ENCODE data around the gene ANKRD63. TPM values are rescaled to one million over a fixed set of nuclear protein-coding genes. Genes with fewer than 3 reads are reported as not detected.

Gene ANKRD63
- total and polyA plus RNA-seq, 10 of the 15 experiments (the other 5 are each of a cell fraction or from before 2014, with no cell fraction given), result not detected

- no peak overlapping the region for H3K27ac ChIP-seq (ENCODE audit: control insufficient read depth, insufficient read depth)
- 19% methylated on average over 10 of the region's 11 CpGs for WGBS (ENCODE audit: insufficient coverage, insufficient replicate concordance, low lambda C conversion rate, missing lambda C conversion rate)
- no peak overlapping the region for H3K9ac ChIP-seq (ENCODE audit: control insufficient read depth, insufficient read depth, low read length)
- no peaks in the 10 kb centered on the region for H3K79me2 ChIP-seq (ENCODE audit: control insufficient read depth, insufficient read depth, low read length)
- H3K4me1 ChIP-seq (ENCODE audit: control insufficient read depth, insufficient read depth, low read length), result no peaks in the 10 kb centered on the region
- H2AFZ ChIP-seq (ENCODE audit: control insufficient read depth, low read depth, low read length), result no peak overlapping the region
- no peak for FAIRE-seq
- H3K4me2 ChIP-seq (ENCODE audit: control insufficient read depth, insufficient read depth), result no peak overlapping the region
- SMC1A ChIA-PET (ENCODE audit: uncharacterized antibody, unreplicated experiment), result no interaction called here
- POLR2A ChIA-PET, result no interaction called here
- CTCF ChIA-PET, result interaction anchor here (0.7 to 2.1 kb wide), 2 partner anchors 32 to 213 kb away, joined by 3 to 10 read pairs; no protein-coding TSS in a partner anchor
- no peaks in the 10 kb centered on the region for H4K20me1 ChIP-seq (ENCODE audit: control insufficient read depth, insufficient read depth)
- intact Hi-C loops (cut with micrococcal nuclease; ENCODE audit: unreplicated experiment) (no loop called here), in situ Hi-C loops (cut with MboI) (no loop called here)
- ATAC-seq, result no peak
- DNase-seq (ENCODE audit: low read depth, low spot score), result no peak
- RAD21 ChIA-PET (ENCODE audit: unreplicated experiment), result interaction anchor here (0.8 kb wide), 1 partner anchor 25 kb away, joined by 3 read pairs; no protein-coding TSS in a partner anchor
- H3K36me3 ChIP-seq (ENCODE audit: control insufficient read depth in 2 of 2, insufficient read depth in 2 of 2, low read length in 1 of 2), result no peaks in the 10 kb centered on the region
- no TSS peak for BruUV-seq (replicated peaks)
- peaks cover 0 to 9% of the 10 kb centered on the region in 2 experiments; a peak in 3 of 4 replicates for H3K27me3 ChIP-seq (replicated peaks in 1 of 2; ENCODE audit: control insufficient read depth in 2 of 2, insufficient read depth in 2 of 2, low read length in 1 of 2)
- no peak overlapping the region for H3K4me3 ChIP-seq
- H3K9me3 ChIP-seq (replicated peaks; ENCODE audit: control insufficient read depth, insufficient read depth, low read length), result no peaks in the 10 kb centered on the region
- TF ChIP-seq STAT1 (conservative IDR thresholded peaks at IDR 0.05) (no peak), SMAD1 (IDR thresholded peaks at IDR 0.05; ENCODE audit: low read depth, partially characterized antibody) (no peak), LARP7 (IDR thresholded peaks at IDR 0.05) (no peak), CHD4 (IDR thresholded peaks at IDR 0.05) (no peak), TCF7 (IDR thresholded peaks at IDR 0.05; ENCODE audit: borderline replicate concordance) (no peak), MEF2A (IDR thresholded peaks at IDR 0.05; ENCODE audit: insufficient read depth, low read depth, low read length) (no peak), NRF1 (conservative IDR thresholded peaks at IDR 0.05; ENCODE audit: low read depth, low read length) (no peak), ZNF274 (IDR thresholded peaks at IDR 0.05; ENCODE audit: insufficient read depth, insufficient read length) (no peak), RELA (IDR thresholded peaks at IDR 0.05; ENCODE audit: borderline replicate concordance, partially characterized antibody) (no peak), ZNF384 (IDR thresholded peaks at IDR 0.05; ENCODE audit: borderline replicate concordance, low read depth, low read length) (no peak), POU2F2 (IDR thresholded peaks at IDR 0.05; ENCODE audit: borderline replicate concordance, low read depth, low read length) (no peak), HCFC1 (IDR thresholded peaks at IDR 0.05; ENCODE audit: low read length) (no peak), CREM (IDR thresholded peaks at IDR 0.05; ENCODE audit: low read depth) (no peak), JUND (IDR thresholded peaks at IDR 0.05; ENCODE audit: low read depth, low read length) (no peak)
- TF ChIP-seq, protein P1, sequence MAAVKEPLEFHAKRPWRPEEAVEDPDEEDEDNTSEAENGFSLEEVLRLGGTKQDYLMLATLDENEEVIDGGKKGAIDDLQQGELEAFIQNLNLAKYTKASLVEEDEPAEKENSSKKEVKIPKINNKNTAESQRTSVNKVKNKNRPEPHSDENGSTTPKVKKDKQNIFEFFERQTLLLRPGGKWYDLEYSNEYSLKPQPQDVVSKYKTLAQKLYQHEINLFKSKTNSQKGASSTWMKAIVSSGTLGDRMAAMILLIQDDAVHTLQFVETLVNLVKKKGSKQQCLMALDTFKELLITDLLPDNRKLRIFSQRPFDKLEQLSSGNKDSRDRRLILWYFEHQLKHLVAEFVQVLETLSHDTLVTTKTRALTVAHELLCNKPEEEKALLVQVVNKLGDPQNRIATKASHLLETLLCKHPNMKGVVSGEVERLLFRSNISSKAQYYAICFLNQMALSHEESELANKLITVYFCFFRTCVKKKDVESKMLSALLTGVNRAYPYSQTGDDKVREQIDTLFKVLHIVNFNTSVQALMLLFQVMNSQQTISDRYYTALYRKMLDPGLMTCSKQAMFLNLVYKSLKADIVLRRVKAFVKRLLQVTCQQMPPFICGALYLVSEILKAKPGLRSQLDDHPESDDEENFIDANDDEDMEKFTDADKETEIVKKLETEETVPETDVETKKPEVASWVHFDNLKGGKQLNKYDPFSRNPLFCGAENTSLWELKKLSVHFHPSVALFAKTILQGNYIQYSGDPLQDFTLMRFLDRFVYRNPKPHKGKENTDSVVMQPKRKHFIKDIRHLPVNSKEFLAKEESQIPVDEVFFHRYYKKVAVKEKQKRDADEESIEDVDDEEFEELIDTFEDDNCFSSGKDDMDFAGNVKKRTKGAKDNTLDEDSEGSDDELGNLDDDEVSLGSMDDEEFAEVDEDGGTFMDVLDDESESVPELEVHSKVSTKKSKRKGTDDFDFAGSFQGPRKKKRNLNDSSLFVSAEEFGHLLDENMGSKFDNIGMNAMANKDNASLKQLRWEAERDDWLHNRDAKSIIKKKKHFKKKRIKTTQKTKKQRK (IDR thresholded peaks at IDR 0.05; ENCODE audit: low read depth, low read length), result no peak
- TF ChIP-seq, protein P2, sequence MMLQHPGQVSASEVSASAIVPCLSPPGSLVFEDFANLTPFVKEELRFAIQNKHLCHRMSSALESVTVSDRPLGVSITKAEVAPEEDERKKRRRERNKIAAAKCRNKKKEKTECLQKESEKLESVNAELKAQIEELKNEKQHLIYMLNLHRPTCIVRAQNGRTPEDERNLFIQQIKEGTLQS (IDR thresholded peaks at IDR 0.05; ENCODE audit: borderline replicate concordance, extremely low read depth, low read depth, low read length), result no peak
- TF ChIP-seq, protein P3, sequence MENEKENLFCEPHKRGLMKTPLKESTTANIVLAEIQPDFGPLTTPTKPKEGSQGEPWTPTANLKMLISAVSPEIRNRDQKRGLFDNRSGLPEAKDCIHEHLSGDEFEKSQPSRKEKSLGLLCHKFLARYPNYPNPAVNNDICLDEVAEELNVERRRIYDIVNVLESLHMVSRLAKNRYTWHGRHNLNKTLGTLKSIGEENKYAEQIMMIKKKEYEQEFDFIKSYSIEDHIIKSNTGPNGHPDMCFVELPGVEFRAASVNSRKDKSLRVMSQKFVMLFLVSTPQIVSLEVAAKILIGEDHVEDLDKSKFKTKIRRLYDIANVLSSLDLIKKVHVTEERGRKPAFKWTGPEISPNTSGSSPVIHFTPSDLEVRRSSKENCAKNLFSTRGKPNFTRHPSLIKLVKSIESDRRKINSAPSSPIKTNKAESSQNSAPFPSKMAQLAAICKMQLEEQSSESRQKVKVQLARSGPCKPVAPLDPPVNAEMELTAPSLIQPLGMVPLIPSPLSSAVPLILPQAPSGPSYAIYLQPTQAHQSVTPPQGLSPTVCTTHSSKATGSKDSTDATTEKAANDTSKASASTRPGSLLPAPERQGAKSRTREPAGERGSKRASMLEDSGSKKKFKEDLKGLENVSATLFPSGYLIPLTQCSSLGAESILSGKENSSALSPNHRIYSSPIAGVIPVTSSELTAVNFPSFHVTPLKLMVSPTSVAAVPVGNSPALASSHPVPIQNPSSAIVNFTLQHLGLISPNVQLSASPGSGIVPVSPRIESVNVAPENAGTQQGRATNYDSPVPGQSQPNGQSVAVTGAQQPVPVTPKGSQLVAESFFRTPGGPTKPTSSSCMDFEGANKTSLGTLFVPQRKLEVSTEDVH (IDR thresholded peaks at IDR 0.05; ENCODE audit: low read depth, partially characterized antibody), result no peak
These were observed 33.2 kb downstream of the ANKRD63 start for GRCh38 chr15:40249477-40250303.

Data from GM12878 (cell line).